Tongue (tissue), 2 donors: ENCODE data around the gene SYDE2. TPM values are rescaled to one million over a fixed set of nuclear protein-coding genes. Genes with fewer than 3 reads are reported as not detected.
"Not testable (repeated sequence)": the region's sequence is repeated elsewhere in the genome, so short reads cannot be mapped to it uniquely, and the experiment has no call there.

Experiments used
- DNase-seq: peaks from one replicate; pipeline ENCODE4 v3.0.0-alpha.2; 2015
- total RNA-seq: library from RNA; depleted of rRNA; stranded (reverse); fragments of >200 nt; gene quantifications from one replicate; pipeline ENCODE4 v1.2.3, GENCODE V29; 2014

The SYDE2 gene
- 18.4 TPM for total RNA-seq

GRCh38 chr1:85200463-85201339, at the start of gene SYDE2:
Gene SYDE2 (minus strand): TSS chr1:85201016. CDS start chr1:85200996, 20 bp downstream.
- peak; percentile 82 for DNase-seq

GRCh38 chr1:85249042-85249441, 48.2 kb upstream of the SYDE2 start:
- not testable (repeated sequence) for DNase-seq

DNA sequence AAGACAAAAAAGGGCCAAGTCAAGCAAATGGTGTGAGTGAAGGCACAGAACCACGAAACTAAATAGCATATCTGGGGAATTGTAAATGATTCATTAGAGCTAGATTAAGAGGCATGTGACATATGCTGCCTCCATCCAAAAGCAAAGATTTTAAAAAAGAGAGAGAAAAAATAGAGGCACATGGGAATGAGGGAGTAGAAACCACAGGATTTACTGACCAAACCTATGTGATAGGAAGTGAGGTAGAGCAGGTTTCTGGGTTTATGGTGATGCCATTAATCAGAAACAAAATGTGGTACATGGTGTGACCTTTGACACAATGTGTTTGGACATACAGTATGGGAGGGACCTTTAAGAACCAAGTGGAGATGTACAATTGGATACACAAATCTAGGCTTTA, 45.1 kb upstream of the SYDE2 start:
- DNase-seq = no peak

GRCh38 chr1:85245456-85245855, 44.6 kb upstream of the SYDE2 start:
- no peak for DNase-seq

DNA sequence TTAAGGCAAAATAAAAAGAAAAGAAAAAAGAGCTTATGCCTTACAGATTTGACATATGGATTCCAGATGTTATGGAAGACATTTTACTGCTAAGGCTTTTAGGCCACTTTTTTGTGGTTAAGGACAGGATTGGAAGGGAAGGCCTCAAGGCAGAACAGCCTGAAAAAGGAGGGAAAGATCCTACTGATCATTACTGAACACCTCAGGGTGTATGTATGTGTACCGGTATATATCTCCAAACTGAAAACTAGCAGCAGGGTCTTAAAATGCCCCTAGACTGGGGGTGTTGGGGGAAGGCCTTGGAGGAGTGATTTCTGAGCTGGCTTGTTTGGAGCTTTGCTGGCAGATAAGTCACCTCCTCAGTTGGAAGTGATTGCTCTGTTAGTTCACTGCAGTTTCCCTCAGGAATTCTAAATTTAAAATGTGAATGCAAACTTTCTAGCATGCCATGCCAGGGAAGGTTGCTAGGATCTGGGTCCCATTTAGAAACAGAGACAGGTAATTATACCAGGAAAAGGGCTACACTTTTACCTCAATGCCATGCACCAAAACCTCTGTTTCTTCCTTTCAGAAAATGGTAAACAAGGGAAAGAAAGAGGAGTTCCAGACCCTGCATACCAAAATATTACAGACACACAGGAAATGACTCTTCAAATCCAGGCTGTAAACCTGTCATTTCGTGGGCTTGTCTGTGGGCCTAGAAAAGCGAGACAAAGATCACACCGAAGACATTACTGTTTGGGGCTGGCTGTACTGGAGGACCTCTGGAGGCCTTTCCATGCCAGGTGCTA, 43.6 kb upstream of the SYDE2 start:
- DNase-seq = peak; percentile 69

- DNase-seq = peak; percentile 50
Observed at GRCh38 chr1:85243372-85243771, 42.6 kb upstream of the SYDE2 start.

DNA sequence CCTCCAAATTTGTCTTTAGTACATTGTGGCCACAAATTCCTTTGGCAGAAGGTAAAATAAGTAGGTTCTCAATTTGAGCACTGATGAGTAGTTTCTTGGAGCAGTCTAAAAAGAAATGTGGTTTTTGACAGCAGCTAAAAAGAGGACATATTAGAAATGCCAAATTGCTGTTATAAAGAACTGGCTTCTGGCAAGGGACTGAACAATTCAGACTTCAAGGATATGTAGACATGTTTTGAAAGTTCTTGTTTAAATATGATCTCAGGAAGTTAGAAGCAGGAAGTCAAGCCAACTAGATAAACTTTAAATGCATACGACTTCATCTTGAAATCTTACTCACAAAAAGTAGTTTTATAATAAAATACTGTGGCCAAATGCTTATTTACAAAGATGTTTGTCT, 39.8 kb upstream of the SYDE2 start:
- peak; percentile 53 for DNase-seq

DNA sequence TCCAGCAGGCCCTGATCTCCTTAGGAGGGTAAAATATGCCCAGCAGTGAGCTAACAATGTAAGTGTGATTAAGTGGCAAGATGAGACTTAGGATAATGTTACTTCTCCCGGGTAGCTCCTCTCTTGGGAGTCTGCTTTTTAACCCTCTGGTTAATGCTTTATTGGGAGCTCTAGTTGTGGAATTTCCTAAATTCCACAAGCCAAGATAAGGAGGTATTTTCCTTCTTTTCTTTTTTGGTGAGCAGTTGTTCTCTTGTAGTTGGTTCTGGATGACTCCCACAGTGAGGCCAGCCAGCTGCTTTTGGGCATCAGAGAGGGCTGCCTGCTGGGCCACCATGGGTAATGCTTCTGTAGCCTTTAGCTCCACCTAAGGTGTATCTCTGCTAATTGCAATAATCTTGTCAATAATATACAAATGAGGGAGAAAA, 39.4 kb upstream of the SYDE2 start:
- no peak for DNase-seq

DNA sequence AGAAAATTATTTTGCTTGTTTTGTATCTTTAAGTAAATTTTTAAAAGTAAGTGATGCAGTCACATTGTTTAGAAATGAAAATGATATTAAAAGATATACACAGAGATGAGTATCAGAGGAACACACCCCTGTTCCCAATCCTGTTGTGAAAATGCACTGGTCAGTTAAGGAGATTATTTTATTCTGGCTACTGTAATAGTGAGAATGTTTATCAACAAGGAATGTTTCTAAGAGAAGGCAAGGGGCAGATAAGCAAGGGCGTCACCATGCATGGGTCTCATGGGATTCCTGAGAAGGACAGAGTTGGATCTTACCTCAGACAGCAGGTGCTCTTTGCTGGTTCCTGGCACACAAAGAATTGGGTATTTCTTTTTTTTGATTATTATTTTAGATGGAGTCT, 36.8 kb upstream of the SYDE2 start:
- DNase-seq = no peak

GRCh38 chr1:85230305-85230977, 29.6 kb upstream of the SYDE2 start:
- no peak for DNase-seq

DNA sequence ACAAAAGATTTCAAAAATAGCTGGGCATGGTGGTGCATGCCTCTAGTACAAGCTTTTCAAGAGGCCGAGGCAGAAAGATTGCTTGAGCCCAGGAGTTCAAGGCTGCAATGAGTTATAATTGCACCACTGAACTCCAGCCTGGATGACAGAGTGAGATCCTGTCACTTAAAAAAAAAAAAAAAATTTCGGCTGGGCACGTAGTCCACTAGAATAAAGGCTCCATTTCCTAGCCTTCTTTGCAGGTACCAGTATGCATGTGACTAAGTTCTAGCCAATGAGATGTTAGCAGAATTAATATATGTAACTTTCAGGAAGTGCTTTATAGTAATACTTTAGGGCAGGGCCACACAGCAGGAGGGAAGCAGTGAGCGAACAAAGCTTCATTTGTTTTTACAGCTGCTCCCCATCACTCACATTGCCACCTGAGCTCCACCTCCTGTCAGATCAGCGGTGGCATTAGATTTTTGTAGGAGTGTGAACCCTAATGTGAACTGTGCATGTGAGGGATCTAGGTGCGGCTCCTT, 28.8 kb upstream of the SYDE2 start:
- no peak for DNase-seq

- peak; percentile 50 for DNase-seq
Observed at GRCh38 chr1:85228972-85229371, 28.2 kb upstream of the SYDE2 start.

GRCh38 chr1:85225624-85226380, 25.0 kb upstream of the SYDE2 start:
- no peak for DNase-seq

DNA sequence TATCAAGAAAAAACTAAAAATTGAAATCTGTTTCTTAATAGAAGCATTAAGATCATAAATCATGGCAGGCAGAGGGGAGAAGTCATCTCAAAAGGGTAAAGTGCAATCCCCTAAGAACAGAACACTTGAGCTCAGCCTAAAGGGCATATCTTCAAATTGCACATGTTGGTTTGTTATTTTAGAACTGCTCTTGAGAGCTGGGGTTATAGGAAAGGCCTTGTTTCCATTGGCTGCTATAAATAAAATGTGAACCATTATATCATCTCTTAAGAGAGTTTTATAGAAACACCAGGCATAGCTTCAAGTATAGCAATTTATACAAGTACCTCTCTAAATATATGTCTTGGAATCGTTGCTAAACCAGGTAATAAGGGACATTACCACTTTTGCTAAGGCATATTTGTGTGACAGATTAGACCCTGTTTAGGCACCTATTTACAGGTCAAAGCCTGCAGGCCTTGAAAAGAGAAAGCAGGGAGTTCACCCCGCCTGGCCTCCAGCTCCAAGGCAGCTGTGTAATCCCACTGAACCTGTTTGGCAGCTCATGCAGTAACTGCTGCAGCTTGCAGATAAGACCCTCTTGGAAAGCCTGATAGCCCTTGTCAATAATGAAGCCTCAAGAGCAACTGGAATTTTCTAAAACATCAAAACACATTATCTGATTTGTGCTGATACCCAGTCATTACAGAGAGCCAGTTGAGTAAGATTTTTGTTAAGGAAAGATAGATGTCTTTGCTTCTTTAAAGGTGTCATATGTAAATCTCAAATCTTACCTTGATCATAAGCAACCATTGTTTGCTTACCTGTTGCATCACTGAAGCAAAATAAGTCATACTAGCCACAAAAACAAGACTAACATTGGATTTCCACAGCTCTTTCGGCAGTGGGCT, 24.2 kb upstream of the SYDE2 start:
- DNase-seq = peak; percentile 81

DNA sequence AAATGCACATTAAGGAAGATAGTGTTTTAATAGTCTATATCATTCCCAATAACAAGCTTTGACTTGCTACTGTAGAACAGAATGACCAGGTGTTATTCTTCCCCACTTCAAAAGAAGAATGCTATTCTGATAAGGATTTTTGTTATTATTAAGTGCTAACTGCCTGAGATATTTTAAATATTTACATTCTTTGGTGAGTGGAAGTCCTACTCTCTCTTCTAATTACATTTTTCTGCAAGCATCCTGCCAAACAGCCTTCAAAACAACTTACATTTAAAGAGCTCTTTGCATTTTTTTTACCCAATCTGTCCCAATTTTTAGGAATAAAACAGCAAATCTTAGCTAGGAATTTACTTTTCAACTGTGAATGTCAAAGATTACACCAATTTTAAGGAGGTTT, 23.5 kb upstream of the SYDE2 start:
- DNase-seq = no peak

DNA sequence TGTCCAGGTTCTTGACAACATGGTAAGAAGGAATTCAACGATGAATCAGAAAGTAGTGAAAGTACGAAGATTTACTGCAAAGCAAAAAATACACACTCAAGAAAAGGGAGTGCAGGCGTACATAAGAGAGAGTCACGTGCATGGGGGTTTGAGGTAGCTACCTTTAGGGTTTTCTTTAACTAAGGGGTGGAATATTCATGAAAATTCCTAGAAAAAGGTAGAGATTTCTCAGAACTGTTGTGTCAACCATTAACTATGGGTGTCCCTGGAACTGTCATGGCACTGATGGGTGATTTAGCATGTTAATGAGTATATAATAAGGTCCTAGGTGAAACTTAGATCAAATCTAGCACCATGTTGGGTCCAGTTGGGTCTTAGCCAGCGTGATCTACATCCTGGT, 22.5 kb upstream of the SYDE2 start:
- DNase-seq = no peak

DNA sequence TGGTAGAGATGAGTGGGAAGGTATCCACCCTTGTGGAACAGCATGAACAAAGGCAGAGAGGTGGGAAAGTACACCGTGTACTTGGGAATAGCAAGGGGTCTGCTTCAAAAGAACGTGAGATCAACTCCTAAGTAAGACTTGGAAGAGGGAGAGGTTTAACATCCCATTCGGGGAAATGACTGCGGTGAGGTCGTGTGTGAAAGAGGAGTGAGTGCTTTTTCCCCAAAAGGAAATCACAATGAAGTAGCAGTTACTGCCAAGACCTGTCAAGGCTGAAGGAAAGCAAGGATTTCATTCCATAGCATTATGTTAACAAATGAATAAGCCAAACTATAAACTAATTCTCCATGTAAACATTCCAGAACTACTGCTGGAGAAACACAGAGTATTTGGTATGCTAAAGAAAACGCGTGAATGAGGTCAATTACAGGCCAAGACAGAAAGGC, 20.0 kb upstream of the SYDE2 start:
- peak; percentile 88 for DNase-seq

- DNase-seq = no peak
Observed at GRCh38 chr1:85219853-85220610, 19.2 kb upstream of the SYDE2 start.

DNA sequence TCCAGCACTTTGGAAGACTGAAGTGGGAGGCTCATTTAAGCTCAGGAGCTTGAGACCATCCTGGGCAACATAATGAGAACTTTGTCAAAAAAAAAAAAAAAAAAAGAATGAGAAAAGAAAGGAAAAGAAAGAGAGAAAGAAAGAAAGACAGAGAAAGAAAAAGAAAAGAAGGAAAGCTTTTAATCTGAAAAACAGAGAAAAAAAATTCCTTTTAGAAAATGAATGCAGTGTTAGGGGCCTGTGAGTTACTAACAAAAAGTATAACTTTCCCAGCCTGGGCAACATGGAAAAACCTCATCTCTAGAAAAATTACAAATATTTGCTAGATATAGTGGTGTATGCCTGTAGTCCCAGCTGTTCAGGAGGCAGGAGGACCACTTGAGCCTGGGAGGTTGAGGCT, 15.9 kb upstream of the SYDE2 start:
- DNase-seq = no peak

- no peak for DNase-seq
Observed at GRCh38 chr1:85214654-85215053, 13.8 kb upstream of the SYDE2 start.
